Measurements from ENCODE around the gene CHRNA1.
"Not testable (repeated sequence)": the region's sequence is repeated elsewhere in the genome, so short reads cannot be mapped to it uniquely, and the experiment has no call there.

Gene CHRNA1

GRCh38 chr2:174716785-174717184 lies 47.5 kb downstream of the CHRNA1 start:
- no peak for DNase-seq (ENCODE audit: low spot score)

GRCh38 chr2:174713686-174714085 lies 50.6 kb downstream of the CHRNA1 start:
- no peak for DNase-seq (ENCODE audit: low spot score)

- DNase-seq (ENCODE audit: low spot score), result no peak
These were observed 53.1 kb downstream of the CHRNA1 start for GRCh38 chr2:174711206-174711605.

- not testable (repeated sequence) for DNase-seq (ENCODE audit: low spot score)
These were observed 54.8 kb downstream of the CHRNA1 start for GRCh38 chr2:174709416-174710004.

GRCh38 chr2:174708713-174709112 lies 55.6 kb downstream of the CHRNA1 start:
- no peak for DNase-seq (ENCODE audit: low spot score)

GRCh38 chr2:174705321-174705720 lies 59.0 kb downstream of the CHRNA1 start:
- DNase-seq (ENCODE audit: low spot score), result no peak

- DNase-seq (ENCODE audit: low spot score), result no peak
These were observed 59.6 kb downstream of the CHRNA1 start for GRCh38 chr2:174704642-174705041.

GRCh38 chr2:174704061-174704460 lies 60.2 kb downstream of the CHRNA1 start:
- DNase-seq (ENCODE audit: low spot score), result no peak

GRCh38 chr2:174703430-174703829 lies 60.8 kb downstream of the CHRNA1 start:
- DNase-seq (ENCODE audit: low spot score), result no peak

- no peak for DNase-seq (ENCODE audit: low spot score)
These were observed 61.7 kb downstream of the CHRNA1 start for GRCh38 chr2:174702541-174702940.

GRCh38 chr2:174699993-174700766 lies 64.1 kb downstream of the CHRNA1 start:
- peak; percentile 75 for DNase-seq (ENCODE audit: low spot score)

Measured in AG08395 (cell line).